Germinal center (tissue), 1 donor: ENCODE results near the gene ZSCAN5B.
"Not testable (repeated sequence)": the region's sequence is repeated elsewhere in the genome, so short reads cannot be mapped to it uniquely, and the experiment has no call there.

ENCODE experiments used
- DNase-seq: peaks from one replicate; pipeline ENCODE4 v3.0.0; 2012; ENCODE audit warnings: mixed read lengths, low spot score

Gene ZSCAN5B, protein sequence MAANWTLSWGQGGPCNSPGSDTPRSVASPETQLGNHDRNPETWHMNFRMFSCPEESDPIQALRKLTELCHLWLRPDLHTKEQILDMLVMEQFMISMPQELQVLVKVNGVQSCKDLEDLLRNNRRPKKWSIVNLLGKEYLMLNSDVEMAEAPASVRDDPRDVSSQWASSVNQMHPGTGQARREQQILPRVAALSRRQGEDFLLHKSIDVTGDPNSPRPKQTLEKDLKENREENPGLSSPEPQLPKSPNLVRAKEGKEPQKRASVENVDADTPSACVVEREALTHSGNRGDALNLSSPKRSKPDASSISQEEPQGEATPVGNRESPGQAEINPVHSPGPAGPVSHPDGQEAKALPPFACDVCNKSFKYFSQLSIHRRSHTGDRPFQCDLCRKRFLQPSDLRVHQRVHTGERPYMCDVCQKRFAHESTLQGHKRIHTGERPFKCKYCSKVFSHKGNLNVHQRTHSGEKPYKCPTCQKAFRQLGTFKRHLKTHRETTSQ

DNA sequence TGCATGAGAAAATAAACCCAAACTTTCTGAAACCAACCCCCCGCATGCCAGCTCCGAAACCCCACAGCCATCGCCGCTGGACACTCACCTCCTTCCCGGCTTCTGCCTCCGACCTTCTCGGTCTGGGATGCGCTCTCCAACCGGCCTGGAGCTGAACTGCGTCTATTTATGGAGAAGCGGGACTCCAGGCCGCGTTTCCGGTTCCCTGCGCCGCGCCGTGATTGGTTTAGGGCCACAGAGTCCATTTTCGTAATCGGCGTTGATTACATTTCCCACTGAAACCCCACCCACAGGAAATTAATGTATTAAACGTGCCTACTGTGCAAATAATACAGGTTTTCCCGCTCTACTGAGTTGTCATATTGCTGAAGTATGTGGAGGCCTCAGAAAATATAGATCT lies at the start of gene ZSCAN5B:
ZSCAN5B (minus strand) TSS at position 138 of the 400 bp plus-strand sequence. CDS start 4,731 bp downstream, outside the sequence.
- DNase-seq, result not testable (repeated sequence)

DNA sequence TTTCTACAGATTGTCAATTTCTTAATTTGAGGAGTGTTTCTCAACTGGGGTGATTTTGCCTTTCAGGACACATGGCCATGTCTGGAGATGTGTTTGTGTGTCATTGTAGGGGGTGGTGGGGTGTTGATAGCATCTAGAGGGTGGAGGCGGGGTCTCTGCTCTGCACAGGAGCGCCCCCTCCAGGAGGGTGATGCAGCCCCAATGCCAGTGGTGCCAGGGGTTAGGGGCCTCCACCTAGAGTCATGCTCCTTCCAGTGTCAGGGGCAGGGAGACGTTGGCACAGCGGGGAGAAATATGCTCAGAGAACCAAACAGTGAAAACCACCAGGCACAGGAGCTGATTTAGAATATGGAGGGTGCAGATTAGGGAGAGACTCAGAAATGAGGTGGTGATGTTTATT lies 48.2 kb upstream of the ZSCAN5B start:
- DNase-seq, result not testable (repeated sequence)

DNA sequence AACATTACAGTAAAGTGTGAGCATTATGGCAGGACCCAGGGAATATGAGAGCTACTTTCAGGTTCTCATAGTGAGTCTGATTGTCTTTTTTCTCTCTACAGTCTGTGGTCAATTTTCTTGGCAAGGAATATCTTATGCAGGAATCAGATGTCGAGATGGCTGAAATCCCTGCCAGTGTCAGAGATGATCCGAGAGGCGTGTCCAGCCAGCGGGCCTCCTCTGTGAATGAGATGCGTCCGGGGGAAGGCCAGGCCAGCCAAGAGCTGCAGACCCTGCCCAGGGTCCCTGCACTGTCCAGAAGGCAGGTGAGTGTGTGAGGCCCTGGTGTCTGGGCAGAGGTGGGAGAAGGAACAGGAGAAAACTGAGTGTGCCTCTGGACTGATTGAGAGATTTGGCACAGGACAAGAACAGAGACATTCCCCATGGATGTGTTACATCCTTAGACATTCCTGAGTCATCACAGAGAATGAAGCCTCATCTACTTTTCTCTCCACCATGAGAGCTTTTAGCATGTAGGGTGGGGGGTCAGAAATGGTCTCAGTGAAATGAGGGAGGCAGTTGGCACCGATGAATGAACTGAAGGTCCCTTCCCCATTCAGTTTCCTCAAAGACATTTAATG lies 47.6 kb upstream of the ZSCAN5B start:
- DNase-seq, result no peak

DNA sequence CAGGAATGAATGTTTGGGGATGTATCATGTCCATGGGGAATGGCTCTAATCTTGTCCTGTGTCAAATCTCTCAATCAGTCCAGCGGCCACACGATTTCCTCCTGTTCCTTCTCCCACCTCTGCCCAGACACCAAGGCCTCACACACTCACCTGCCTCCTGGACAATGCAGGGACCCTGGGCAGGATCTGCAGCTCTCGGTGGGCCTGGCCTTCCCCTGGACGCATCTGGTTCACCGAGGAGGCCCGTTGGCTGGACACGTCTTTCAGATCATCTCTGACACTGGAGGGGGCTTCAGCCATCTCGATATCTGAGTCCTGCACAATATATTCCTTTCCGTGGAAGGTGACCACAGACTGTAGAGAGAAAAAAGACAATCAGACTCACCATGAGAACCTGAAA lies 25.9 kb upstream of the ZSCAN5B start:
- no peak for DNase-seq

DNA sequence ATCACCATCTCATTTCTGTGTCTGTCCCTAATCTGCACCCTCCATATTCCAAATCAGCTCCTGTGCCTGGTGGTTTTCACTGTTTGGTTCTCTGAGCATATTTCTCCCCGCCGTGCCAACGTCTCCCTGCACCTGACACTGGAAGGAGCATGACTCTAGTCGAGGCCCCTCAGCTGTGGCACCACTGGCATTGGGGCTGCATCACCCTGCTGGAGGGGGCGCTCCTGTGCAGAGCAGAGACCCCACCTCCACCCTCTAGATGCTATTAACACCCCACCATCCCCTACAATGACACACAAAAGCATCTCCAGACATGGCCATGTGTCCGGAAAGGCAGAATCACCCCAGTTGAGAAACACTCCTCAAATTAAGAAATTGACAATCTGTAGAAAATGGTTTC lies 25.3 kb upstream of the ZSCAN5B start:
- no peak for DNase-seq

DNA sequence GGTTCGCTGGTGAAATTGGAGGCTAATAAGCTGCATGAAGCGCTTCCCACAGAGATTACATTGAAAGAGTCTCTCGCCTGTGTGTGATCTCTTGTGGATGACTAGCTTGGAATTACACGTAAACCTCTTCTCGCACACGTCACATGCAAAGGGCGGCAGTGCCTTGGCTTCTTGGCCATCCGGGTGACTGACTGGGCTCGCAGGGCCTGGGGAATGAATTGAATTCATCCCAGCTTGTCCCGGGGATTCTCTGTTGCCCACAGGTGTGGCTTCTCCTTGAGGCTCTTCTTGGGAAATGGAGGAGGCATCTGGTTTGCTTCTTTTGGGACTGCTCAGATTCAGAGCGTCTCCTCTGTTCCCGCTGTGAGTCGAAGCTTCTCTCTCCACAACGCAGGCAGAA lies 24.3 kb upstream of the ZSCAN5B start:
- DNase-seq, result no peak

DNA sequence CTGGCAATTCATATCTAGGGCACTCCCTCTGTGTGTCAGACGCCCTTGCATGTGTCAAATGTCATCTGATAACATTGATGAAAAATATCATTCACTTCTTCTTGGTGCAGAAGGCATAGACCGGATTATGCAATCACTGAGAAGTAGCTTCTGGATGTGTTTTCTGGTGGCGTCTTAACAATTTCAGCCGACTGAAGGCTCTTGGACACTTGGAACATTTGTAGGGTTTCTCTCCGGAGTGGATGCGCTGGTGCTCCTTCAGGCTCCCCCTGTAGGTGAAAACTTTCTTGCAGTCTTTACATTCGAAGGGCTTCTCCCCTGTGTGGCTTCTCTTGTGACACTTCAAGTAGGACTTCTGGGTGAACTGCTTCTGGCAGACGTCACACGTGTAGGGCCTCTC lies 23.9 kb upstream of the ZSCAN5B start:
- DNase-seq, result not testable (repeated sequence)

DNA sequence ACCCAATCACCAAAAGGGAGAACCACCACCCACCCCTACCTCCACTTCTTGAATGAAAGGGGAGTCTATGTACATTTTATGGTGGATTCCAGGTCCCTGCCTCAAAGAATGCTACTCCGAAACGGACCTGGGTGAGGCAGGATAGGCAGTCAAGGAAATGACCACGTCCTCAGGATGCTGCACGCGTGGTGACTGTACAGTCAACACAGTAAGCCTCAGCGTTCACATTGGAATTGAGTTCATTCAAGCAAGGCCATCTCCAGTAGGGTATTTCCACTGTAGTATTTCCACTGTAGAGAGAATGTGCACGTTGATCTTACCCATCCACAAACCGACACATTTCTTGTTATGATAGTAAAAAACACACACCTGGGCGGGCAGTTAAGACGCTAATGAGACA lies 21.4 kb upstream of the ZSCAN5B start:
- DNase-seq, result no peak

DNA sequence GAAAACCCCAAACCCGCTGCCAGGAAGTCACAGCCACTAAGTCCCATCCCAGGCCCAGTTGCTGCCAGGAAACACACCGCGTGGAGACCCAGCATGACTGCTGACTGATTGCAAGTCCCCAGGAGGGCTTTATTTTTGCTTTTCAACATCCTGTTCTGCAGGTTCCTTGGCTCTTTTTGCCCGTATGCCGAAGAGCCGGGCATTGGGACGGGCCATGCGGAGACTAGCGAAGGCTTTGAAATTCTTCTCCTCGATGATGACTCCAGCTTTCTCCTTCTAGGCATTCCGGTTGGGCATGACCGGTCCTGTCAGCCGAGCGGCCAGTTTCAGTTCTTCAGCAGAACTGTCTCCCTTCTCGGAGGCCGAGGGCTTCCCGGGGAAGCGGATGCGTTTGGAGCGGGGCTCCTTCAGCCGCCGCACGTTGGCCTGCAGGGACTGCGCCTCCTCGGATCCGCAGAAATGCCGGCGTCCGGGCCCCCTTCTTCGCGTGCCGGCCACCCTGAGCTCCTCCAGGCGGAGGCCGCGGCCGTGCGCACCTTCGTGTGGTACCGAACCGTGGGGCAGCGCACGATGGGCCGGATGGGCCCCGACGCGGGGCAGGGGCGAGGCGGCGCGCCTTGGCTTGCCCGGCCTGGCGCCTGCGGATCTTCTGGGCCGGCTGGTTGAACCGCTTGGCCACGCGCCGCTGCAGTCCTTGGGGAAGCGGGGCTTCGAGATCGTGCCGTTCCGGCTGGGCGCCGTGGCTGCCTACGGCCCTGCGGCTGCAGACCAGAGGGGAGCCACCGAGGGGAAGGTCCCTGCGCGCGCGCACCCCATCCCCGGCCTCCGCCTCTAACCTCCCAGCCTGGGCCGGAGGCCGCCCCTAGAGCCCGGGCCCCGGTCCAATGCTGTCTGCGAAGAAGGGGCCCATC lies 19.7 kb upstream of the ZSCAN5B start:
- DNase-seq, result no peak

DNA sequence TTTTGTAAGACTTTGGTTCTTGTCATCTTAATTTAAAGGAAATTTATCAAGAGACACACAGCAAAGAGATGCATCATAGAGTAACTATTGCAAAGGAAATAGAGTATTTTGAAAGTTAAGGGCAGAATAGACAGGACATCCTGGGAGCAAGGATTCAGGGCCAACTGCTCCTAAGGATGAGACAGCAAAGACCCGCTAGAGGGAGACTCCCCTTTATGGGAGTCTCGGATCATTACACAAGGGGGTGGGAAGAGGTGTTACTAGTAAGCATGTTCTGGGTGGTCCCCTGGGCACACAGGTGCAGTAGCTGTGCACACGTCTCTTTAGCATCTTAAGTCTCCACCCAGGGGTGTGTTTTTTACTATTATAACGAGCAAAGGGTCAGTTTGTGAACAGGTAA lies 14.1 kb upstream of the ZSCAN5B start:
- no peak for DNase-seq

DNA sequence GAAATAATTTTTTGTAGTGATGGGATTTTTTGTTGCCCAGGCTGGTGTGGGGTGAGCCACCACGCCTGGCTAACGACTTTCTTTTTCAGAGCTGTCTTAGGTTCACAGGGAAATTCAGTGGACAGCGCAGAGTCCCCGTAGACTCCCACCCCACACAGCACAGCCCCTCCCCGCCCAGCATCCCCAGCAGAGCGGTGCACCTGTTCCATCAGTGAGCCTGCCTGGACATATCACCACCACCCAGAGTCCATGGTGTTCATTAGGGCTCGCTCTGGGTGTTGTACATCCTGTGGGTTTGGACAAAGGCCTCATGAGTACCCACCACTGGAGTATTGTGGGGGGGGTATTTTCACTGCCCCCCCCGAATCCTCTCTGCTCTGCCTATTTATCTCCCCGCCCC lies 12.5 kb upstream of the ZSCAN5B start:
- DNase-seq, result not testable (repeated sequence)

DNA sequence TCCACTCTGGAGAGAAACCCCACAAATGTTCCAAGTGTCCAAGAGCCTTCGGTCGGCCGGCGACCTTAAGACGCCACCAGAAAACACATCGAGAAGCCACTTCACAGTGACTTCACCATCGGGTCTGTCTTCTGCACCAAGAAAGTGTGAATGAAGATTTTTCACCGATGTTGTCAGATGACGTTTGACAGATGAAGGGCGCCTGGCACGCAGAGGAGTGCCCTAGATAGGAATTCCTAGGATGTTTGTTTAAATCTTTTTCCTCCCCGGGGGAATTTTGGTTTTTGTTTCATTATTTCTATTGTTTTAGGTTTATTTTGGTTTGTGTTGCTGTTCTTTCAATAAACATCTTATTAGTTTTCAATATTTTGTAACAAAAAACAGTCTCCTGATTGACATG lies 11.5 kb upstream of the ZSCAN5B start:
- DNase-seq, result no peak

DNA sequence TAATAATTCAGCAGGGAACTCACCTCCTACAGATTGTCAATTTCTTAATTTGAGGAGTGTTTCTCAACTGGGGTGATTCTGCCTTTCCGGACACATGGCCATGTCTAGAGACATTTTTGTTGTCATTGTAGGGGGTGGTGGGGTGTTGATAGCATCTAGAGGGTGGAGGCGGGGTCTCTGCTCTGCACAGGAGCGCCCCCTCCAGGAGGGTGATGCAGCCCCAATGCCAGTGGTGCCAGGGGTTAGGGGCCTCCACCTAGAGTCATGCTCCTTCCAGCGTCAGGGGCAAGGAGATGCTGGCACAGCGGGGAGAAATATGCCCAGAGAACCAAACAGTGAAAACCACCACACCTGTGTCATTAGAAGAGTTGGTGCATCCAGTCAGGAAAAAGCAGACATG lies 10.0 kb upstream of the ZSCAN5B start:
- not testable (repeated sequence) for DNase-seq

DNA sequence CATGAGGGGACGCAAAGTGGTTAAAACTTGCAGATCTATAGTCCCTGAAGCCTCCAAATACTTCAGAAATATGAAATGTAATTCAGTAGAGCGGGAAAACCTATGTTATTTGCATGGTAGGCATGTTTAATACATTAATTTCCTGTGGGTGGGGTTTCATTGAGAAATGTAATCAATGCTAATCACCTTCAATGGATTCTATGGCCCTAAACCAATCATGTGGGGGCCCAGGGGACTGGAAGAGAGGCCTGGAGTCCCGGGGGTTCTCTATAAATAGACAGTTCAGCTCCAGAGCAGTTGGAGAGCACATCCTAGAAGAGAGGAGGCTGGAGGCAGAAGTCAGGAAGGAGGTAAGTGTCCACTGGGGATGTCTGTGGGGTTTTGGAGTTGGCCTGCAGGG lies 4.4 kb upstream of the ZSCAN5B start, which contains the start of gene ZSCAN5C:
ZSCAN5C (plus strand) TSS at position 301 of the 400 bp plus-strand sequence. CDS start 3,641 bp downstream, outside the sequence.
- no peak for DNase-seq

DNA sequence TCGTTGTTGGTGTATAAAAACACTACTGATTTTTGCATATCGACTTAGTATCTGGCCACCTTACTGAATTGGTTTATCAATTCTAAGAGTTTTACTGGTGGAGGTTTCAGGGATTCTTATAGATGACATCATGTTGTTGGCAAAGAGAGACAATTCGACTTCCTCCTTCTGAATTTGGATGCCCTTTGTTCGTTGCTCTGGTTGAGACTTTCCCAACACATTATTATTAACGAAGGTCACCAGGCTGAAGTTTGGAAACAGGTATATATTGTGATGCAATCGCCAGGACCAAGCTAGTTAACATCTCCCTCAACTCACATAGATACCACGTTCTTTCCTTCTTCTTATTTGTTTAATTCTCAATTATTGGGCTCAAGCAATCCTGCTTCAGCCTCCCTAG lies 2.1 kb upstream of the ZSCAN5B start:
- DNase-seq, result no peak

DNA sequence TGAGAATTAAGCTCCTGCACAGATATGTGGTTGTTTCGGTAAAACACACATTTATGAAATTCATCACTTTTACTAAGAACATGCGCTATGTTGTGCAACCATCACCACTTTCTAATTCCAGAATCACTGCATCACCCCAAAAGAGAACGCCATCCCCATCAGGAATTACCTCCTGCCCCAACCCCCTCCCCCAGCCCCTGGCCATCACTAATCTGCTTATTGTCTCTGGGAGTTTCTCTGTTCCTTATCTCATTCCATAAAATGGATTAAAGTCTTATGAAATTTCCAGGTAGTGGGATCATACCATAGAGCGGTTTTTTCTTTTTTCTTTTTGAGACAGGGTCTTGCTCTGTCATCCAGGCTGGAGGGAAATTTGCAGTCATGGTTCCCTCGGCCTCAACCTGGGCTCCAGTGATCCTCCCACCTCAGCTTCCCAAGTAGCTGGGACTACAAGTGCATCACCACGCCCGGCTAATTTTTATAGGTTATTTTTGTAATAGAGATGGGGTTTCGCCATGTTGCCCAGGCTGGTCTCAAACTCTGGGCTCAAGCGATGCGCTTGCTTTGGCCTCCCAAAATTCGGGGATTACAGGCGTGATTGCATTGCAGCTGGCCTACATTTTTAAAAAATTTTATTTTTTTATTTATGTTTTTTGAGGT lies 3.5 kb downstream of the ZSCAN5B start:
- DNase-seq, result no peak

DNA sequence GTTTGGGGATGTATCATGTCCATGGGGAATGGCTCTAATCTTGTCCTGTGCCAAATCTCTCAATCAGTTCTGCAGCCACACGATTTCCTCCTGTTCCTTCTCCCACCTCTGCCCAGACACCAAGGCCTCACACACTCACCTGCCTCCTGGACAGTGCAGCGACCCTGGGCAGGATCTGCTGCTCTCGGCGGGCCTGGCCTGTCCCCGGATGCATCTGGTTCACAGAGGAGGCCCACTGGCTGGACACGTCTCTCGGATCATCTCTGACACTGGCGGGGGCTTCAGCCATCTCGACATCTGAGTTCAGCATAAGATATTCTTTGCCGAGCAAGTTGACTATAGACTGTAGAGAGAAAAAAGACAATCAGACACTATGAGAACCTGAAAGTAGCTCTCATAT lies 5.9 kb downstream of the ZSCAN5B start:
- DNase-seq, result no peak

DNA sequence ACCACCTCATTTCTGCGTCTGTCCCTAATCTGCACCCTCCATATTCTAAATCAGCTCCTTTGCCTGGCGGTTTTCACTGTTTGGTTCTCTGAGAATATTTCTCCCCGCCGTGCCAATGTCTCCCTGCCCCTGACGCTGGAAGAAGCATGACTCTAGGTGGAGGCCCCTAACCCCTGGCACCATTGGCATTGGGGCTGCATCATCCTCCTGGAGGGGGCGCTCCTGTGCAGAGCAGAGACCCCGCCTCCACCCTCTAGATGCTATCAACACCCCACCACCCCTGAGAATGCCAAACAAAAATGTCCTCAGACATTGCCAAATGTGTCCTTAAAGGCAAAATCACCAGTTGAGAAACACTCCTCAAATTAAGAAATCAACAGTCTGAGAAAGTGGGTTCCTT lies 6.5 kb downstream of the ZSCAN5B start:
- no peak for DNase-seq

DNA sequence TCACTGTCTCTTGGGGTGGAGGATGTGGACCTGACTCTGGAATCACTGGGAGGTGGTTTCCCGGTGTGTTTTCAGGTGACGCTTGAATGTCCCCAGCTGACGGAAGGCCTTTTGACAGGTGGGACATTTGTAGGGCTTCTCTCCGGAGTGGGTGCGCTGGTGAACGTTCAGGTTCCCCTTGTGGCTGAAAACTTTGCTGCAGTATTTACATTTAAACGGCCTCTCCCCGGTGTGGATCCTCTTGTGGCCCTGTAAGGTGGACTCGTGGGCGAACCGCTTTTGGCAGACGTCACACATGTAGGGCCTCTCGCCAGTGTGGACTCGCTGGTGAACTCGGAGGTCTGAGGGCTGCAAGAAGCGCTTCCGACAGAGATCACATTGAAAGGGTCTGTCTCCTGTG lies 7.8 kb downstream of the ZSCAN5B start:
- DNase-seq, result no peak

DNA sequence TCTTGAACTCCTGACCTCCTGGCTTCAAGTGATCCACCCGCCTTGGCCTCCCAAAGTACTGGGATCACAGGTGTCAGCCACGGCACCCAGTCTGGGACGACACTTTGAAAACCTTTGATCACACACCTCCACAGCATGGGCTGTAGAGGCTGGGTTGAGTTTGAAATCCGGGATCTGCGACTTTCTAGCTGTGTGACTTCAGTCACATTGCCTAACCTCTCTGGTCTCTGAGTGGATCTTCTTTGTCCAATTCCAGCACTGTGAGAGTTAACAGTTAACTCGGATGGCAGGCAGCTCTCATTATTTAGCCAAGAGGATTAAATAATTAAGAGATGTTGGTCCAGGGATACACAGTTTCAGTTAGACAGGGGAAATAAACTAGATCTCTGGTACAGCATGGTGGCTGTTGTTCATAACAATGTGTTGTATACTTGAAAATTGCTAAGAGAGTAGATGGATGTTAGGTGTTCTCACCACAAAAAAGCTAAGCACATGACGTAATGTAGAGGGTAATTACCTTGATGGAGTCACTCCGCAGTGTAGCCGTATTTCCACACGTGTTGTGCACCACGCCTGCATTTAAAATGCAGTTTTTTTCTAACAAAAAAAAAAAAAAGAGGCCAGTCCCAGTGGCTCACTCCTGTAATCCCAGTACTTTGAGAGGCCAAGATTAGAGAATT lies 19.9 kb downstream of the ZSCAN5B start:
- DNase-seq, result no peak

DNA sequence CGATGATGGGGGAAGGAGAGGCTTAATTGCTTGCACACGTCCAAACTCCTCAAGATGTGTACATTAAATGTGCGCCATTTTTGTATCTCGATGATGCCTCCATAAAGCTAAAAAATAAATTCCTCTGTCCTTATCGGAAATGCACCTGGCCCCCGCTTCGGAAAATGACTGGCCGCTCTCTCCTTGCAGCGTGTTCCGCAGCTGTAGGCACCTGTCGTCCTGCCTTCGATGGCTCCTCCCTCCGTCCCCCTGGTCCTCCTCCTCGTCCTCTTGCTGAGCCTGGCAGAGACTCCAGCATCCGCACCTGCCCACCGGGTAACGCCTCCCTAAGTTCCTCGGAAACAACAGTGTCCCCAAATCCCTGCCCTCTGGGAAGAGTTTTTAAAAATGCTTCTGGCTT lies 20.7 kb downstream of the ZSCAN5B start:
- no peak for DNase-seq
